PFSK-1 (cell line): ENCODE results near the gene RHD.

ENCODE experiments used
- FOXP2 ChIP-seq: optimal IDR thresholded peaks from 2 replicates; pipeline ENCODE3; 2011; ENCODE audit warnings: borderline replicate concordance, control low read depth, inconsistent platforms; ENCODE audit not compliant: insufficient read depth; ENCODE audit errors: extremely low read length, extremely low read depth
- POLR2AphosphoS5 ChIP-seq: IDR thresholded peaks from 2 replicates; pipeline ENCODE4 v1.6.1; 2012; ENCODE audit warnings: low read depth, mild to moderate bottlenecking, control low read depth, low read length, moderate library complexity
- SIN3A ChIP-seq: IDR thresholded peaks from 2 replicates; pipeline ENCODE4 v1.6.1; 2012; ENCODE audit warnings: mild to moderate bottlenecking, low read length, moderate library complexity, borderline replicate concordance; ENCODE audit not compliant: insufficient read depth
- TAF1 ChIP-seq: IDR thresholded peaks from 2 replicates; pipeline ENCODE4 v1.6.1; 2012; ENCODE audit warnings: low read length, control low read depth, borderline replicate concordance; ENCODE audit not compliant: insufficient read depth
- TF ChIP-seq, protein P1 (sequence below), 2 experiments: IDR thresholded peaks; 2 replicates each; pipeline versions ENCODE4 v1.6.1 to v1.8.0; 2011 to 2012; ENCODE audit warnings: low read depth in 2 of 2, low read length in 2 of 2, control low read depth in 1 of 2, inconsistent platforms in 1 of 2, mild to moderate bottlenecking in 1 of 2, moderate library complexity in 1 of 2; ENCODE audit not compliant: insufficient read depth in 1 of 2

RHD gene

DNA sequence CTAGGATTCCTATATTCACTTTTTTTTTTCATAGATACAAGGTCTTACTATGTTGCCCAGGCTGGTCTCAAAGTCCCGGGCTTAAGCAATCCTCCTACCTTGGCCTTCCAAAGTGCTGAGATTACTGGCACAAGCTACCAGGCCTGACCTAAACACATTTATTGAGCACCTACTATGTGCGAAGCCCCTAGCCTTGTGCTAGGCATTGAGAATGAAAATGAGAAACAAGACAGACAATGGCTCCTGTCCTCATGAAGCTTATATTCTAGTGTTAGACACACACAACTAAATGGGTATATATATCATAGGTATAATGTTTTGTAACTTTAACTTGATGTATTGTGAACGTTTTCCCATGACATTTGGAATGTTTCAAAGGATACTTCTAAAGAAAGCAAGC, 77.3 kb downstream of the RHD start:
- TF ChIP-seq, protein P1, sequence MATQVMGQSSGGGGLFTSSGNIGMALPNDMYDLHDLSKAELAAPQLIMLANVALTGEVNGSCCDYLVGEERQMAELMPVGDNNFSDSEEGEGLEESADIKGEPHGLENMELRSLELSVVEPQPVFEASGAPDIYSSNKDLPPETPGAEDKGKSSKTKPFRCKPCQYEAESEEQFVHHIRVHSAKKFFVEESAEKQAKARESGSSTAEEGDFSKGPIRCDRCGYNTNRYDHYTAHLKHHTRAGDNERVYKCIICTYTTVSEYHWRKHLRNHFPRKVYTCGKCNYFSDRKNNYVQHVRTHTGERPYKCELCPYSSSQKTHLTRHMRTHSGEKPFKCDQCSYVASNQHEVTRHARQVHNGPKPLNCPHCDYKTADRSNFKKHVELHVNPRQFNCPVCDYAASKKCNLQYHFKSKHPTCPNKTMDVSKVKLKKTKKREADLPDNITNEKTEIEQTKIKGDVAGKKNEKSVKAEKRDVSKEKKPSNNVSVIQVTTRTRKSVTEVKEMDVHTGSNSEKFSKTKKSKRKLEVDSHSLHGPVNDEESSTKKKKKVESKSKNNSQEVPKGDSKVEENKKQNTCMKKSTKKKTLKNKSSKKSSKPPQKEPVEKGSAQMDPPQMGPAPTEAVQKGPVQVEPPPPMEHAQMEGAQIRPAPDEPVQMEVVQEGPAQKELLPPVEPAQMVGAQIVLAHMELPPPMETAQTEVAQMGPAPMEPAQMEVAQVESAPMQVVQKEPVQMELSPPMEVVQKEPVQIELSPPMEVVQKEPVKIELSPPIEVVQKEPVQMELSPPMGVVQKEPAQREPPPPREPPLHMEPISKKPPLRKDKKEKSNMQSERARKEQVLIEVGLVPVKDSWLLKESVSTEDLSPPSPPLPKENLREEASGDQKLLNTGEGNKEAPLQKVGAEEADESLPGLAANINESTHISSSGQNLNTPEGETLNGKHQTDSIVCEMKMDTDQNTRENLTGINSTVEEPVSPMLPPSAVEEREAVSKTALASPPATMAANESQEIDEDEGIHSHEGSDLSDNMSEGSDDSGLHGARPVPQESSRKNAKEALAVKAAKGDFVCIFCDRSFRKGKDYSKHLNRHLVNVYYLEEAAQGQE (IDR thresholded peaks at IDR 0.05; ENCODE audit: insufficient read depth in 1 of 2, low read depth in 2 of 2, low read length in 2 of 2), result no peak
- TF ChIP-seq POLR2AphosphoS5 (no peak), TAF1 (no peak), FOXP2 (no peak), SIN3A (no peak)

- TF ChIP-seq FOXP2 (no peak), POLR2AphosphoS5 (no peak), TAF1 (no peak), SIN3A (no peak)
- TF ChIP-seq, protein P1 (IDR thresholded peaks at IDR 0.05; ENCODE audit: insufficient read depth in 1 of 2, low read depth in 2 of 2, low read length in 2 of 2), result no peak
Measured at GRCh38 chr1:25355841-25356395, 83.6 kb downstream of the RHD start.

GRCh38 chr1:25356441-25356840, 84.1 kb downstream of the RHD start:
- TF ChIP-seq SIN3A (no peak), FOXP2 (no peak), POLR2AphosphoS5 (no peak), TAF1 (no peak)
- TF ChIP-seq, protein P1 (IDR thresholded peaks at IDR 0.05; ENCODE audit: insufficient read depth in 1 of 2, low read depth in 2 of 2, low read length in 2 of 2), result no peak

GRCh38 chr1:25356848-25357247, 84.5 kb downstream of the RHD start:
- TF ChIP-seq TAF1, result no peak

DNA sequence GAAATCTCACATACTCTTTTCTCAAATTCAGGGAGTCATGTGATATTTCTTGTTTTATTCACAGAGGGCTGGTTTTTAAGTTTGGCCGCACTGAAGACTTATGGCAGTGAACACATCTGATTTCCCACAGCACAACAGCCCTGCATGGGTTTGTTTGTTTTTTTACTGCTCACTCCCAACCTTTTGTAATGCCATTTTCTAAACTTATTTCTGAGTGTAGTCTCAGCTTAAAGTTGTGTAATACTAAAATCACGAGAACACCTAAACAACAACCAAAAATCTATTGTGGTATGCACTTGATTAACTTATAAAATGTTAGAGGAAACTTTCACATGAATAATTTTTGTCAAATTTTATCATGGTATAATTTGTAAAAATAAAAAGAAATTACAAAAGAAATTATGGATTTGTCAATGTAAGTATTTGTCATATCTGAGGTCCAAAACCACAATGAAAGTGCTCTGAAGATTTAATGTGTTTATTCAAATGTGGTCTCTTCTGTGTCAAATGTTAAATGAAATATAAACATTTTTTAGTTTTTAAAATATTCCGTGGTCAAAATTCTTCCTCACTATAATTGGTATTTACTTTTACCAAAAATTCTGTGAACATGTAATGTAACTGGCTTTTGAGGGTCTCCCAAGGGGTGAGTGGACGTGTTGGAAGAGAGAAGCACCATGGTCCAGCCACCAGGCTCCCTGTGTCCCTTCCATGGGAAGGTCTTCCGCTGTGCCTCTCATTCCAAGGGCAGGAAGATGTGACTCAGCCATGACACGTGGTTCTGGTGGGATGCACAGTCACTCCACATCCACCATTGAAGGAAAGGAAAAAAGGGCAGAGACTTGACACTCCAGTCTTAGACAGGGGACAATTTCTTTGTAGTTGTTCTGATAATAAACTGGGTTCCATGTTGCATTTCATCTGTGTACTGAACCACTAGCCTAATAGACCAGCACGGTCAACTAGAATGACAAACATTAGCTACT, 88.6 kb downstream of the RHD start:
- no peak for TF ChIP-seq FOXP2
- no peak for TF ChIP-seq TAF1
- TF ChIP-seq, protein P1 (IDR thresholded peaks at IDR 0.05; ENCODE audit: insufficient read depth in 1 of 2, low read depth in 2 of 2, low read length in 2 of 2), result no peak
- no peak for TF ChIP-seq POLR2AphosphoS5
- no peak for TF ChIP-seq SIN3A

- TF ChIP-seq SIN3A (no peak), POLR2AphosphoS5 (no peak), TAF1 (no peak), FOXP2 (no peak)
- TF ChIP-seq, protein P1 (IDR thresholded peaks at IDR 0.05; ENCODE audit: insufficient read depth in 1 of 2, low read depth in 2 of 2, low read length in 2 of 2), result no peak
Measured at GRCh38 chr1:25361901-25362300, 89.6 kb downstream of the RHD start.
